Measurements from ENCODE around the gene STAT1.

- TF ChIP-seq CHD4 (IDR thresholded peaks at IDR 0.05) (no peak), RBBP5 (conservative IDR thresholded peaks at IDR 0.05) (no peak), CEBPB (IDR thresholded peaks at IDR 0.05; ENCODE audit: borderline replicate concordance in 1 of 2, low read depth in 2 of 2, low read length in 2 of 2) (no peak), REST (IDR thresholded peaks at IDR 0.05; ENCODE audit: low read depth, low read length) (no peak), EP300 (IDR thresholded peaks at IDR 0.05; ENCODE audit: borderline replicate concordance in 1 of 2, control insufficient read depth in 1 of 2, low read depth in 2 of 2, low read length in 2 of 2) (no peak)
These were observed 38.1 kb upstream of the STAT1 start for GRCh38 chr2:191051825-191052778.

All from GM12878 (cell line).